GM10248 (cell line): ENCODE data around the gene HSH2D.
"Not testable (repeated sequence)": the region's sequence is repeated elsewhere in the genome, so short reads cannot be mapped to it uniquely, and the experiment has no call there.

Experiments used
- CTCF ChIA-PET: fragments of 300-600 bp; sonication (Branson Sonifier 250); formaldehyde crosslinking; extraction: SDS; loops from one replicate; lab custom pipeline; 2021; ENCODE audit warnings: antibody characterized with exemption; lab: Yijun Ruan, JAX
- POLR2A ChIA-PET: fragments of 350-650 bp; sonication (Branson Sonifier 250); formaldehyde crosslinking; extraction: SDS; loops from one replicate; lab custom pipeline; 2020; ENCODE audit warnings: antibody characterized with exemption; lab: Yijun Ruan, JAX
- DNase-seq: peaks from one replicate; pipeline ENCODE4 v3.0.0; 2012; ENCODE audit errors: extremely low spot score
- CTCF ChIP-seq: IDR thresholded peaks from 2 replicates; pipeline ENCODE4 v1.5.1; 2012; ENCODE audit warnings: mild to moderate bottlenecking, low read depth; ENCODE audit errors: extremely low read depth, missing control alignments, control extremely low read depth

The HSH2D gene

GRCh38 chr19:16098821-16099220, 44.7 kb upstream of the HSH2D start:
- DNase-seq: no peak
- CTCF ChIA-PET: interaction anchor here (1.7 to 6.9 kb wide), 3 partner anchors 12 to 36 kb away, joined by 3 to 55 read pairs (median 7); no protein-coding TSS in a partner anchor
- TF ChIP-seq CTCF: no peak
- POLR2A ChIA-PET: no interaction called here

DNA sequence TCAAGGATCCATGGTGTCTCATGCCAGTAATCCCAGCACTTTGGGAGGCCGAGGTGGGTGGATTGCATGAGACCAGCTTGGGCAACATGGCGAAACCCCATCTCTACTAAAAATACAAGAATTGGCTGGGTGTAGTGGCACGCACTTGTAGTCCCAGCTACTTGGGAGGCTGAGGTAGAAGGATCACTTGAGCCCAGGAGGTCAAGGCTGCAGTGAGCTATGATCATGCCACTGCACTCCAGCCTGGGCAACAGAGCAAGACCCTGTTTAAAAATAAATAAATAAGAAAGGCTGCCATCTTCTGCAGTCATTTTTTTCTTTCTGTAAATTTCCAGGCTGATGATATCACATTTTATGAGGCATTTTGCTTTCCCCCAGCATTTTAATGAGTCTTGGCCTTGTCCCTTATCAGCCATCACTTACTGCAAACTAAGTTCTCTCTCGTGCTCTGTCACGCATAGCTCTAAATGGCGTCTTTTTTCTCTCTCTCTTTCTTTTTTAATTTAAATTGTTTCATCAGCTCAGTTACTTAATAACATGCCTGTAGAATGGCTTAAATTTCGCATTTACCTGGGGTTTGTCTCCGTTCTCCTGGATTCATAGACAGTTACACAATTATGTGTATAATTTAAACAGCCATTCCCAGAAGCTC, 44.0 kb upstream of the HSH2D start:
- POLR2A ChIA-PET: interaction anchor here (1.0 kb wide), 1 partner anchor 12 kb away, joined by 3 read pairs; the partner anchor contains the start of gene RAB8A
- not testable (repeated sequence) for DNase-seq

DNA sequence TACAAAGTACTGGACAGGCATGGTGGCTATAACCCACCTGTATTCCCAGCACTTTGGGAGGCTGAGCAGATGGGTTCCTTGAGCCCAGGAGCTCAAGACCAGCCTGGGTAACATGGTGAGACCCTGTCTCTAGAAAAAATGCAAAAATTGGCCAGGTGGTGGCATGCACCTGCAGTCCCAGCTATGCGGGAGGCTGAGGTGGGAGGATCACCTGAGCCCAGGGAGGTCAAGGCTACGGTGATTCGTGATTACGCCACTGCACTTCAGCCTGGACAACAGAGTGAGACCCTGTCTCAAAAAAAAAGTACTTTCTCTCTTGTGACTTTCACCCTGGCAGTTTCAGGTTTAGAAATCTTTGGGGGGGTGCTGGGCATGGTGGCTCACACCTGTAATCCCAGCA, 43.0 kb upstream of the HSH2D start:
- DNase-seq: no peak
- no peak for TF ChIP-seq CTCF
- ChIA-PET POLR2A (interaction anchor here (1.0 kb wide), 1 partner anchor 11 kb away, joined by 3 read pairs; the partner anchor contains the start of gene RAB8A), CTCF (interaction anchor here (1.2 to 6.9 kb wide), 2 partner anchors 15 to 85 kb away, joined by 3 to 55 read pairs; partner anchors contain the start of gene FAM32A)

More for the DNA sequence above, 44.0 kb upstream of the HSH2D start:
- CTCF ChIA-PET: interaction anchor here (0.8 to 6.9 kb wide), 3 partner anchors 11 to 18 kb away, joined by 3 to 55 read pairs (median 7); no protein-coding TSS in a partner anchor

GRCh38 chr19:16104722-16105121, 38.8 kb upstream of the HSH2D start:
- CTCF ChIA-PET: interaction anchor here (1.3 to 2.0 kb wide), 2 partner anchors 10 to 13 kb away, joined by 3 to 7 read pairs; no protein-coding TSS in a partner anchor
- POLR2A ChIA-PET: interaction anchor here (0.7 kb wide), 1 partner anchor 8 kb away, joined by 3 read pairs; no protein-coding TSS in a partner anchor
- no peak for DNase-seq
- no peak for TF ChIP-seq CTCF

GRCh38 chr19:16106121-16106520, 37.4 kb upstream of the HSH2D start:
- CTCF ChIA-PET: interaction anchor here (2.0 kb wide), 1 partner anchor 11 kb away, joined by 7 read pairs; no protein-coding TSS in a partner anchor
- DNase-seq: no peak
- POLR2A ChIA-PET: no interaction called here
- no peak for TF ChIP-seq CTCF

GRCh38 chr19:16111160-16111908, 32.2 kb upstream of the HSH2D start, which contains the start of gene RAB8A:
Gene RAB8A, plus strand, starts transcription at chr19:16111889. Its CDS starts 13 bp downstream, at chr19:16111902.
- ChIA-PET POLR2A (interaction anchor here (0.6 to 1.8 kb wide), 3 partner anchors 11 to 23 kb away, joined by 3 to 4 read pairs (median 4); no protein-coding TSS in a partner anchor), CTCF (interaction anchor here (1.0 to 2.7 kb wide), 28 partner anchors 8 to 86 kb away, joined by 3 to 18 read pairs (median 5); partner anchors contain the start of genes AP1M1, FAM32A, HSH2D and TPM4)
- DNase-seq: peak; percentile 98
- peak; percentile 90 for TF ChIP-seq CTCF
